IPS-18a (cell line): ENCODE results near the gene PARD6A.
"Not testable (repeated sequence)": the region's sequence is repeated elsewhere in the genome, so short reads cannot be mapped to it uniquely, and the experiment has no call there.

Experiments used
- H3K27ac ChIP-seq: one replicate; pipeline ENCODE4 v1.5.1; 2013; ENCODE audit warnings: low read length
- H3K27me3 ChIP-seq: one replicate; pipeline ENCODE4 v1.6.1; 2013; ENCODE audit warnings: mild to moderate bottlenecking, low read length; ENCODE audit not compliant: control insufficient read depth, insufficient read depth
- H3K36me3 ChIP-seq: one replicate; pipeline ENCODE4 v1.6.1; 2013; ENCODE audit warnings: low read depth, low read length; ENCODE audit not compliant: control insufficient read depth
- H3K4me1 ChIP-seq: one replicate; pipeline ENCODE4 v1.6.1; 2013; ENCODE audit warnings: low read depth, low read length; ENCODE audit not compliant: control insufficient read depth
- H3K4me3 ChIP-seq: one replicate; pipeline ENCODE4 v1.5.1; 2013; ENCODE audit warnings: low read length
- H3K9ac ChIP-seq: one replicate; pipeline ENCODE4 v1.6.1; 2013; ENCODE audit warnings: mild to moderate bottlenecking, low read length, moderate library complexity
- H3K9me3 ChIP-seq: one replicate; pipeline ENCODE4 v1.6.1; 2013; ENCODE audit warnings: low read depth, low read length; ENCODE audit not compliant: control insufficient read depth

PARD6A gene

DNA sequence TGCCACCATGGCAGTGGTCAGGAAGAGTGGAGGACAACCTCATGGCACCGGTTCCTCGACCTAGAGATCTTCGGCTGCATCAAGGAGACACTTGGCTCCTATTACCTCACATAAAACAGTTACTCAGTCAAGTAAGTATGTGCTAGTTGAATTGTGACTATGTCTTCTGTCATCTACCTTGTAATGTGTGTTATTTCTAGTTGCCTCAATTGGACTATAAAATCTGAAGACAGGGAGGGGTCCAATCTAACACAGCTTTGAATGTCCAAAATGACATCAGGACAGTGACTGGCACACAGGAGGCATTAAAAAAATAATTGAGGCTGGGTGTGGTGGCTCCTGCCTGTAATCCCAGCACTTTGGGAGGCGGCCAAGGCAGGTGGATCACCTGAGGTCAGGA is 23.0 kb downstream of the PARD6A start:
- Histone ChIP-seq H3K36me3 (peaks cover 11% of the 10 kb centered on the region), H3K4me3 (no peak overlapping the region), H3K9ac (no peak overlapping the region), H3K27me3 (no peaks in the 10 kb centered on the region), H3K4me1 (no peaks in the 10 kb centered on the region), H3K9me3 (no peaks in the 10 kb centered on the region), H3K27ac (no peak overlapping the region)

DNA sequence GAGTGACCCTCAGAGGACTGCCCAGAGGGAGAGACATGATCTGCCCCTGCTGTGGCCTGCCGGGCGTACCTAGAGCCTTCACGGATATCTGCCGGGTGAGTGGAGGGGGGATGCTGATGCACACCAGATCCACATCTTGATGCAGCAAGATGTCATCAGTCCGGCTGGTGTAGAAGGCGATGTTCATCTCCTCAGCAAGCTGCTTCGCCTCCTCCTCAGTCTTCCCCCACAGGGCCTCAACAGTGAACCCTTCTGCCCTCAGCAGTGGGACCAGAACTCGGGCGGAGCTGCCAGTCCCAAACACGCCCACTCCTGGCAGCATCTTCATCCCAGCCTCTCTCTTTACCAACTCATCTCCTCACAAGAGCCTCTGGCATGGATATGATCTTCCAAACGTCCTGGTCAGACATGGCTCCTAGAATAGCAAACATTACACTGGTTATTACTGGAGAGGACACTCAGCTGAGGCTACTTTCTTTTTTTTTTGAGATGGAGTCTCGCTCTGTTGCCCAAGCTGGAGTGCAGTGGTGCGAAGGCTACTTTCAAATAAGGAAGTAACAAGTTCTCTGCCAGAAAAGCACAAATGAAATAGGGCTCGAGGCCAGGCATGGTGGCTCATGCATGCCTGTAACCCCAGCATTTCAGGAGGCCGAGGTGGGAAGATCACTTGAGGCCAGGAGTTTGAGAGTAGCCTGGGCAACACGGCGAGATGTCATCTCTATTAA is 24.8 kb downstream of the PARD6A start:
- Histone ChIP-seq H3K9me3 (no peaks in the 10 kb centered on the region), H3K4me3 (no peak overlapping the region), H3K4me1 (no peaks in the 10 kb centered on the region), H3K9ac (no peak overlapping the region), H3K27me3 (no peaks in the 10 kb centered on the region), H3K27ac (no peak overlapping the region), H3K36me3 (peaks cover 11% of the 10 kb centered on the region)

DNA sequence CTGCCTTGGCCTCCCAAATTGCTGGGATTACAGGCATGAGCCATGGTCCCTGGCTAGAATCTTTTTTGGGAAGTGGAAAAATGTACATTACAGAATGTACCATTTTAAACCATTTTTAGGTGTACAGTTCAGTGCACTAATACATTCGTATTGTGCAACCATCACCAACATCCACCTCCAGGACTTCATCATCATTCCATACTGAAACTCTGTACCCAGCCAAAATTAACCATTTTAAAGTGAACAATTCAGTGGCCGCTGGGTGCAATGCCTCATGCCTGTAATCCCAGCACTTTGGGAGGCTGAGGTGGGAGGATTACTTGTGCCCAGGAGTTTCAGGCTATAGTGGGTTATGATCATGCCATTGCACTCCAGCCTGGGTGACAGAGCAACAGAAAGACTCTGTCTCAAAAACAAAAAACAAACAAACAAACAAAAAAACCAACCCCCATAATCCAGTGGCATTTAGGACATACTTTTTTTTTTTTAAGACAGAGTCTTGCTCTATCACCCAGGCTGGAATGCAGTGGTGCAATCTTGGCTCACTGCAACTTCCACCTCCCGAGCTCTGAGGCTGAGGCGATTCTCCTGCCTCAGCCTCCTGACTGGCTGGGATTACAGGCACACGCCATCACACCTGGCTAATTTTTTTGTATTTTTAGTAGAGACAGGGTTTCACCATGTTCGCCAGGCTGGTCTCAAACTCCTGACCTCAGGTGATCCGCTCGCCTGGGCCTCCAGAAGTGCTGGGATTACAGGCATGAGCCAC is 32.9 kb downstream of the PARD6A start:
- not testable (repeated sequence) for H3K9ac ChIP-seq, H3K27me3 ChIP-seq, H3K4me3 ChIP-seq, H3K27ac ChIP-seq, H3K36me3 ChIP-seq, H3K9me3 ChIP-seq, H3K4me1 ChIP-seq

DNA sequence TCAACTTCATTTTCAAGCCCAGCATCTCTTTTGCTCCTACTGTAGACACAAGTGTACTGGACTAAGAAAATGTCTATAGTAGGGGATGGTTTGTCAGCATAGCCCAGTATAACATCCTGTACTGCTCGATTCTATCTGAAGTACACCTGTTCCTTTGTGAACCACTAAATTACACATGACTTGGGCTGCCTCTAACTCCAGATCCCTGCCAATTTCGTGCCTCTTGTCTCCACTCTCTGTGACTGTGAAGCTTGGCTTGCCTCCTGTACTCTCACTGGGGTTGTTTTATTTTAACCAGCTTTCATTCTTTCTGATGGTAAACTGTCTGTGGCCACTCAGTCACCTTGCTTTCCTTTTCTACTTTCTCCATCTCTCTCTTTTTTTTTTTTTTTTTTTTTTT is 33.9 kb downstream of the PARD6A start:
- H3K4me3 ChIP-seq: no peak overlapping the region

DNA sequence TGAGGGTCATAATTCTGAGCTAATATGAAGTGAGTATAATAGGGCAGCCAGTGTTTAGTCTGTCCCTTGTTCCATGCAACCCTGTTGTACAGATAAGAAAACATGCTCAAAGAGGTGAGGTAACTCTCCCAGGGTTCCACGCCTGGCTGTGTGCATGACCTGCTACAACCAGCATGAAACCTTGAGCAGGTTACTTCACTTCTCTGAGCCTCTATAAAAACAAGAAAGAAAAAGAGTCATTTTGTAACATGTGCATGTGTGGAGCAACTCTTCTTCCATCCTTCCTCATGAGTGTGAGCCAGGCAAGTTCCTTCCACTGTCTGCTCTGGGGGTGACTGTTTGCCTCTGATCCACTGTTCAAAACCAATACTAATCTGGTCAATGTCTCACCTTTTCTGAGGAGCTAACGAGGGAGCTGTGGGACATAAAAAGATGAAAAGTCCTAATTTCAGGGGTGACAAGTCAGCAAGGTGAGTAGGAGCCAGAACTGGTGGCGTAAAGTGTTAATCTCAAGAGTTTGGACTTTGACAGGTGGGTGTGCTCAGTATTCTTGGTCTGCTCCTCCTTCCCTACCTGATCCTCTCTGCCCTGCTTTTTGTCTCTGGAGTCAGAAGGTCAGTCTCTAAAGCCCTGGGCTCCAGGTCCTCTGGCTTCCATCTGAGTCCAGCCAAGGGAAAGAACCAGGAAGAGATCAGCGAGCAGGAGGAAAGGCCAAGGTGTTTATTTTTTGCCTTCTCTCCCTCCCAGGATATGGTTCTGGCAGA is 36.8 kb downstream of the PARD6A start:
- Histone ChIP-seq H3K9ac (no peak overlapping the region), H3K4me3 (no peak overlapping the region), H3K27ac (no peak overlapping the region), H3K36me3 (no peaks in the 10 kb centered on the region), H3K4me1 (no peaks in the 10 kb centered on the region), H3K9me3 (no peaks in the 10 kb centered on the region), H3K27me3 (no peaks in the 10 kb centered on the region)

More for the DNA sequence above, 33.9 kb downstream of the PARD6A start:
- Histone ChIP-seq H3K36me3 (no peaks in the 10 kb centered on the region), H3K27ac (no peak overlapping the region), H3K9me3 (no peaks in the 10 kb centered on the region), H3K4me1 (no peaks in the 10 kb centered on the region), H3K9ac (no peak overlapping the region), H3K27me3 (no peaks in the 10 kb centered on the region)

DNA sequence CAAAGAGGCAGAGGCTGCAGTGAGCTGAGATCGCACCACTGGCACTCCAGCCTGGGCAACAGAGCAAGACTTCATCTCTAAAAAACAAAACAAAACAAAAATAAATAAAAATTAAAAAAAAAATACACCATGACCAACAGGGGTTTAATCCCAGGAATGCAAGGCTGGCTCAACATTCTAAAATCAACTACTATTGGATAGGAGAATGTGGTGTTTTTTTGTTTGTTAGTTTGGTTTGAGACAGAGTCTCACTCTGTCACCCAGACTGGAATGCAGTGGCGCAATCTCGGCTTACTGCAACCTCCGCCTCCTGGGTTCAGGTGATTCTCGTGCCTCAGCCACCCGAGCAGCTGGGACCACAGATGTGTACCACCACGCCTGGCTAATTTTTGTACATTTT is 38.5 kb downstream of the PARD6A start:
- Histone ChIP-seq H3K36me3 (no peaks in the 10 kb centered on the region), H3K4me1 (no peaks in the 10 kb centered on the region), H3K27me3 (no peaks in the 10 kb centered on the region), H3K4me3 (no peak overlapping the region), H3K27ac (no peak overlapping the region), H3K9me3 (no peaks in the 10 kb centered on the region), H3K9ac (no peak overlapping the region)

DNA sequence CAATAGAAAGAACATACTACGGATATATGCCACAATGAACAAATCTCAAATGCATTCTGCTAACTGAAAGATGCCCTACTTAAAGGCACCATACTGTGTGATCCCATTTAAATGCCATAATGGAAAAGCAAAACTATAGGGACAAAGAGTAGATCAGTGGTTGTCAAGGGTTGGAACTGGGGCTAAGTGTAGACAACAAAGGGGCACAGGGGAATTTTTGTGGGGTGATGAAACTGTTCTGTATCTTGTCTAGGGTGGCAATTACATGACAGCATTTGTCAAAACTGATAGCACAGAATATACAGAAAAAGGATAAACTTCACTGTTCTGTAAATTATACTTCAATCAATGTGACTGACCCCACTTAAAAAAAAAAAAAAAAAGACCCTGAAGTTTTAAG is 40.7 kb downstream of the PARD6A start:
- H3K9ac ChIP-seq: no peak overlapping the region
- H3K36me3 ChIP-seq: no peaks in the 10 kb centered on the region
- no peak overlapping the region for H3K4me3 ChIP-seq
- H3K27ac ChIP-seq: no peak overlapping the region
- H3K4me1 ChIP-seq: no peaks in the 10 kb centered on the region
- no peaks in the 10 kb centered on the region for H3K27me3 ChIP-seq
- no peaks in the 10 kb centered on the region for H3K9me3 ChIP-seq

DNA sequence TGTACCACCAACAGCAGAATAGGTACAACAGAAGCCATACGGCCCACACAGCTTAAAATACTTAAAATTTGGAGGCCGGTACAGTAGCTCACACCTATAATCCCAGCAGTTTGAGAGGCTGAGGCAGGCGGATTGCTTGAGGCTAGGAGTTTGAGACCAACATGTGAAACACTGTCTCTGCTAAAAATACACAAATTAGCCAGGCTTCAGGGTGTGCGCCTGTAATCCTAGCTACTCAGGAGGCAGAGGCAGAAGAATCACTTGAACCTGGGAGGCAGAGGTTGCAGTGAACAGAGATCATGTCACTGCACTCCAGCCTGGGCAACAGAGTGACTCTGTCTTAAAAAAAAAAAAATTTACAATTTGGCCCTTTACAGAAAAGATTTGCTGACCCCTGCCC is 41.4 kb downstream of the PARD6A start:
- Histone ChIP-seq H3K27me3 (no peaks in the 10 kb centered on the region), H3K9me3 (no peaks in the 10 kb centered on the region), H3K4me3 (no peak overlapping the region), H3K27ac (no peak overlapping the region), H3K36me3 (no peaks in the 10 kb centered on the region), H3K9ac (no peak overlapping the region), H3K4me1 (no peaks in the 10 kb centered on the region)

DNA sequence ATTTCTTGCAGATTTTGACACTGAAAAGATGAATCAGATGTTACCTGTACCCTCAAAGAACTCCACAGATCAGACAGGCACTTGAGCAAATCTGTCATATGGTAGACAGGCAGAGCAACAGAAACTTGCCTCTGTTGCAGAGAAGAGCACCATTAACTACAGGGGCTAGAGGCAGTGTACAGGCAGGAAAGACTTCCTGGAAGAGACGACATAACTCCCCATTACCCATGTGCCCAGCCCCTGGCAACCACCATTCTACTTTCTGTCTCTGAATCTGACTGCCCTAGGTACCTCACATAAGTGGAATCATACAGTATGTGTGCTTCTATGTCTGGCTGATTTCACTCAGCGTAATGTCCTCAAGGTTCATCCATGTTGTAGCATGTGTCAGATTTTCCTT is 42.9 kb downstream of the PARD6A start:
- no peaks in the 10 kb centered on the region for H3K36me3 ChIP-seq
- H3K9ac ChIP-seq: no peak overlapping the region

DNA sequence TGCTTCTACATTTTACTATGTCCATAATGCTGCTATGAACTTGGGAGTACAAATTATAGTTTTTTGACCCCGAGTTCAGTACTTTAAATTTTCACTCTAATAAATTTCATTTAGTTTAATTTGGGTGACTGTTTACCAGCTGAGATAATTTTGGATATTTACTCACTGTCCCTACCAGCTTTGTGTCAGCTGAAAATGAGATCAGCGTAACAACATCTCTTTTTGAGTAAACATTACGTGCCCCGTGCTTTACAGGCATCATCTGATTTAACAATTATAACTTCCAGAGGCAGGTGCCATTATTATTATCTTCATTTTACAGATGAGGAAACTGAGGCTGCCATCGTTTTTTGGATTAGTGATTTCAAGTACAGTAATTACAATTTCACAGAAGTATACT is 43.4 kb downstream of the PARD6A start:
- Histone ChIP-seq H3K9ac (no peak overlapping the region), H3K9me3 (no peaks in the 10 kb centered on the region), H3K4me1 (no peaks in the 10 kb centered on the region), H3K36me3 (no peaks in the 10 kb centered on the region), H3K27me3 (no peaks in the 10 kb centered on the region), H3K27ac (no peak overlapping the region), H3K4me3 (no peak overlapping the region)

More for the DNA sequence above, 42.9 kb downstream of the PARD6A start:
- Histone ChIP-seq H3K9me3 (no peaks in the 10 kb centered on the region), H3K4me3 (no peak overlapping the region), H3K4me1 (no peaks in the 10 kb centered on the region), H3K27ac (no peak overlapping the region), H3K27me3 (no peaks in the 10 kb centered on the region)

DNA sequence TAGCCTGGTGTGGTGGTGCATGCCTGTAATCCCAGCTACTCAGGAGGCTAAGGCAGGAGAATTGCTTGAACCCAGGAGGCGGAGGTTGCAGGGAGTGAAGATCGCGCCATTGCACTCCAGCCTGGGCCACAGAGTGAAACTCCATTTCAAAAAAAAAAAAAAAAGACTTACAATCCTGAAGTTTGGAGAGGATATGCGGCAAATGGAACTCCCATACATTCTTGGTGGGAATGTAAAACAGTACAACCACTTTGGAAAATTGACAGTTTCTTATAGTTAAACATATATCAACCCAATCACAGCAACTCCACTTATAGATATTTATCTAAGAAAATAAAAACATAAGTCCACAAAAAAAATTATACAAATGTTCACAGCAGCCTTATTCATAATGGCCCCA is 46.5 kb downstream of the PARD6A start:
- no peak overlapping the region for H3K27ac ChIP-seq
- no peak overlapping the region for H3K4me3 ChIP-seq
- no peaks in the 10 kb centered on the region for H3K36me3 ChIP-seq
- no peaks in the 10 kb centered on the region for H3K27me3 ChIP-seq
- H3K4me1 ChIP-seq: no peaks in the 10 kb centered on the region
- no peak overlapping the region for H3K9ac ChIP-seq
- H3K9me3 ChIP-seq: no peaks in the 10 kb centered on the region
